Right lobe of liver (tissue), 6 donors: Measurements from ENCODE around the gene DYNLRB1. TPM values are rescaled to one million over a fixed set of nuclear protein-coding genes. Genes with fewer than 3 reads are reported as not detected.

Source experiments
- ATAC-seq, 4 donors: fragments of 200-7000 bp; cut with Tn5 transposase; one replicate each; pipeline ENCODE4 v1.9.1; 2020; ENCODE audit warnings: mild to moderate bottlenecking in 4 of 4, moderate library complexity in 4 of 4
- DNase-seq, 3 donors: peaks; one replicate each; pipeline ENCODE4 v3.0.0-alpha.2; 2020
- H3K27ac ChIP-seq, 3 donors: fragments of 200-600 bp; one replicate each; pipeline ENCODE4 v1.8.0; 2022
- H3K27me3 ChIP-seq, 2 donors: fragments of 200-600 bp; one replicate each; pipeline ENCODE4 v1.8.0; 2022
- H3K36me3 ChIP-seq, 4 donors: fragments of 200-600 bp; sonication (generic) in 1 of 4; one replicate each; pipeline versions ENCODE4 v1.5.1 to v1.8.0; 2017 to 2022; ENCODE audit warnings: control low read depth in 1 of 4
- H3K4me1 ChIP-seq, 4 donors: fragments of 200-600 bp; sonication (generic) in 1 of 4; one replicate each; pipeline versions ENCODE4 v1.5.1 to v1.8.0; 2017 to 2022; ENCODE audit warnings: control low read depth in 1 of 4
- H3K4me3 ChIP-seq, 3 donors: fragments of 200-600 bp; one replicate each; pipeline ENCODE4 v1.8.0; 2022
- H3K9me3 ChIP-seq, 4 donors: fragments of 200-600 bp; sonication (generic) in 1 of 4; one replicate each; pipeline versions ENCODE4 v1.5.1 to v1.8.0; 2017 to 2022; ENCODE audit warnings: control low read depth in 1 of 4
- POLR2A ChIP-seq: fragments of 450-650 bp; IDR thresholded peaks from one replicate; pipeline ENCODE4 v1.6.1; 2017; ENCODE audit warnings: antibody characterized with exemption, mild to moderate bottlenecking
- WGBS: methylation state at CpG from one replicate; pipeline ENCODE4 v1.1.6; 2018; ENCODE audit warnings: low coverage, low lambda C conversion rate; ENCODE audit not compliant: insufficient coverage; ENCODE audit errors: missing lambda C conversion rate; 5-methylcytosine and 5-hydroxymethylcytosine counted together
- intact Hi-C, 2 donors: fragments of 100-400 bp; cut with DNase I; formaldehyde crosslinking; loops; one replicate each; pipeline versions ENCODE4 v1.11.2 to v1.14.1; 2022
- long read RNA-seq: library from polyadenylated mRNA; unstranded; transcript quantifications from one replicate; pipeline ENCODE4 v2.0.0, GENCODE V29; 2019
- total RNA-seq, 6 experiments: library from RNA; depleted of rRNA in 2 of 6; stranded (reverse); fragments of >200 nt in 2 of 6; fragmentation: NEBNext Ultra II Directional in 3 of 6; extraction: Animal tissue kit (Norgen Biotek cat#: 25700) in 3 of 6; gene quantifications; one replicate each; pipeline versions ENCODE4 v1.1.0 to v1.2.4, GENCODE V29; 2016 to 2023
- TF ChIP-seq, protein P1 (sequence below), 4 donors: fragments of 200-600 bp in 3 of 4; fragments of 450-650 bp in 1 of 4; IDR thresholded peaks; one replicate each; pipeline versions ENCODE4 v1.5.1 to v1.8.0; 2016 to 2022; ENCODE audit warnings: antibody characterized with exemption in 4 of 4, mild to moderate bottlenecking in 2 of 4
- donor health status: DM: no; HTN: yes; CAD: no.
- donor health status: DM: no; HTN: no; CAD: no.
- donor health status: DM: no; HTN: no; CAD: no.
- donor health status: DM: no; HTN: yes; CAD: no.
- donor health status: DM: no; HTN: yes; CAD: no.

Gene DYNLRB1
- 10 to 100 TPM; 34.8 to 84.3 (median 42.7) TPM for total RNA-seq
- long read RNA-seq, transcript DYNLRB1-202 (4 exons, 675 nt), result major isoform, 18 of 19 reads
- long read RNA-seq, partial matches to known transcripts, result 0 of 19 reads
- long read RNA-seq, other reads (novel, unspliced or antisense), result 1 of 19 reads

DNA sequence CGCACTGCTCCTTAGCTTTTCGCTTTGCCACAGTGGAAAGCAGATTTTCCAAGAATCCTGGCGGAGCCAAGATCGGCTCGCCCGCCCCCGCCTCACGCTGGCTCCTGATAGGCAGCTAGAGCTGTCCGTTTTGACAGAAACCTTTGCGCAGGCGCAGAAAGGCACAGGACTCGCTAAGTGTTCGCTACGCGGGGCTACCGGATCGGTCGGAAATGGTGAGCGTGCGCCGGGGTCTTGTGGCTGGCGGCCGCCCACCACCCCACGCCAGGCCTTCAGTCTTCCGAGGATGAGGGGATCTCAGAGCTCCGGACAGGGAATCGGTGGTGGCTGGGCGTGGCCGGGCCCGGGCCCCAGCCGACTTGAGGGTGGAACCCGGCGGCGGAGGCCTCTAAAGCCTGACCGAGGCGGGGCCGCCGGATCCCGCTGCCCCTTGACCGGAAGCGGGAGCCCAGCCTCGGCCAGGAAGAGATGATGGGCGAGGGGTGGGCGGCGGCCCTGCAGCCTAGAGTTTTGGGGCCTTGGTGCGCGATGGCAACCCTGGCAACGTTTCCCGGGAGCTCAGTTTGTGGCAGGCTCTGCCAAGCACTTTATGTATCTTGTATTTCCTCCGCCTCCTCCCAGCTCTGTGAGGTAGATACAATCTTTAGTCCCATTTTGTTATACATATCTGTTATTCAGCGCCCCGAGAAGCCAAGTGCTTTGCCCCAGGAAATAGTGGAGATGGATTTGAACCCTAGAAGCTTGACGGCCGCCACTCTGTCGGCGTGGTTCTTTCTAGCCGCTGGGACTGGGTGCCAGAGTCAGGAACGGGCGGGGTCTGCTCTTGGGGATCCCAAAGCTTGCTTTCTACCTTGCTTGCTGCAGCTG lies at the start of gene DYNLRB1:
Gene DYNLRB1, plus strand, starts transcription at position 176 of the 867 bp plus-strand sequence. Its CDS starts 37 bp downstream, at position 213.
- peaks cover 0 to 43% (median 5%) of the 10 kb centered on the region in 4 donors for H3K4me1 ChIP-seq
- intact Hi-C loops, result no loop called here
- peaks cover 0 to 3% (median 1%) of the 10 kb centered on the region in 4 donors for H3K36me3 ChIP-seq
- peak within 1 kb of the TSS; percentile 84 to 96 (median 91) for H3K4me3 ChIP-seq
- 0% methylated on average over 6 of the region's 59 CpGs for WGBS
- TF ChIP-seq, protein P1, sequence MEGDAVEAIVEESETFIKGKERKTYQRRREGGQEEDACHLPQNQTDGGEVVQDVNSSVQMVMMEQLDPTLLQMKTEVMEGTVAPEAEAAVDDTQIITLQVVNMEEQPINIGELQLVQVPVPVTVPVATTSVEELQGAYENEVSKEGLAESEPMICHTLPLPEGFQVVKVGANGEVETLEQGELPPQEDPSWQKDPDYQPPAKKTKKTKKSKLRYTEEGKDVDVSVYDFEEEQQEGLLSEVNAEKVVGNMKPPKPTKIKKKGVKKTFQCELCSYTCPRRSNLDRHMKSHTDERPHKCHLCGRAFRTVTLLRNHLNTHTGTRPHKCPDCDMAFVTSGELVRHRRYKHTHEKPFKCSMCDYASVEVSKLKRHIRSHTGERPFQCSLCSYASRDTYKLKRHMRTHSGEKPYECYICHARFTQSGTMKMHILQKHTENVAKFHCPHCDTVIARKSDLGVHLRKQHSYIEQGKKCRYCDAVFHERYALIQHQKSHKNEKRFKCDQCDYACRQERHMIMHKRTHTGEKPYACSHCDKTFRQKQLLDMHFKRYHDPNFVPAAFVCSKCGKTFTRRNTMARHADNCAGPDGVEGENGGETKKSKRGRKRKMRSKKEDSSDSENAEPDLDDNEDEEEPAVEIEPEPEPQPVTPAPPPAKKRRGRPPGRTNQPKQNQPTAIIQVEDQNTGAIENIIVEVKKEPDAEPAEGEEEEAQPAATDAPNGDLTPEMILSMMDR (IDR thresholded peaks at IDR 0.05), result no peak
- peak; percentile 84 for TF ChIP-seq POLR2A
- H3K27ac ChIP-seq, result peak within 1 kb of the TSS; percentile 84 to 96 (median 86)
- H3K9me3 ChIP-seq, result no peaks in the 10 kb centered on the region
- no peaks in the 10 kb centered on the region for H3K27me3 ChIP-seq
- DNase-seq, result peak; percentile 97 to 98 (median 98)
- peak; percentile 89 to 94 (median 90) for ATAC-seq

DNA sequence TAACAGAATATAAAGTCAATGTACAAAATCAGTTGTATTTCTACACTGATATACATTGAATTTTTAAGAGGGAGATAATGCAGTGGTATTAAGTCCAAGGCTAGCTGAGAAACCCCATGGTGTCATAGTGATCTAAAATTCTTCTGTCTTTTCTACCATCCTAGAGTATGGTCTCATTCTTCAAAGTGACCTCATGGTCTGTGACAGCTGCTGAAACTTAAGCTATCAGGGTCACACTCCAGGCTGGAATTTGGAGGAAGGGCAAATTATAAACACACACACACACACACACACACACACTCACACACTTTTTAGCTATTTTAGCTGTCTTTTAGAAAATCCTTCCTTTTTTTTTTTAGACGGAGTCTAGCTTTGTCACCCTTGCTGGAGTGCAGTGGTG lies 47.3 kb upstream of the DYNLRB1 start:
- Histone ChIP-seq H3K27ac (no peak overlapping the region), H3K9me3 (no peaks in the 10 kb centered on the region), H3K27me3 (no peaks in the 10 kb centered on the region), H3K36me3 (peaks cover 0 to 51% (median 26%) of the 10 kb centered on the region in 4 donors), H3K4me3 (no peak overlapping the region), H3K4me1 (peaks cover 0 to 5% (median 0%) of the 10 kb centered on the region in 4 donors)
- no peak for DNase-seq
- TF ChIP-seq, protein P1 (IDR thresholded peaks at IDR 0.05), result no peak
- TF ChIP-seq POLR2A, result no peak
- WGBS, result 62% methylated on average over 1 of the region's 1 CpG
- intact Hi-C loops, result no loop called here
- no peak for ATAC-seq

DNA sequence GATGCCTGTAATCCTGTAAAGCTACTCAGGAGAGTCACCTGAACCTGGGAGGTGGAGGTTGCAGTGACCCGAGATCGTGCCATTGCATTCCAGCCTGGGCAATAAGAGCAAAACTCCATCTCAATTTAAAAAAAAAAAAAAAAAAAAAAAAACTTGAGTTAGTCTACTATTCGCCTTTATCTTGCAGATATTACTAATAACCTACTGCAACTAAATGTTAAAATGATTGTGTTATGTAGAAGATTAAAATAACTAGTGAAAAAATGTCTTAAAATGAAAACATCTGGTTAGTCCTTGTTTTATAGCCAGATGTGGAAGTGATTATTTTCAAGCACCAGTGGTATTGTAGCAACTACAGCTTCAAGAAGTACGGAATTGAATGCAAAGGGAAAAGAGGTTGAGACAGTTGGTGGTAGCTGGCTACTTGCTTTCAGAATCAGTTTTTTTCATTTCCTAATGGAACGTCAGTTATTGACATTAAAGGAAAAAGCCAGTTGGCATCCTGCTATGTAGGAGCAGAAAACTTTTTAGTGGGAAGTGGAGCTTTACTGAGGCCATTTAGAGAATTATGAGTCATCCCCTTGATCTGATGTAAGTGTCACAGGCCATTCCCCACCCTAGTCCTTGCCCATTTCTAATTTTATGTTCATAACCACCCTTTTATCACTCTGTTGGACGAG lies 43.8 kb upstream of the DYNLRB1 start:
- ATAC-seq, result peak in 1 of 4 donors; percentile 45

DNA sequence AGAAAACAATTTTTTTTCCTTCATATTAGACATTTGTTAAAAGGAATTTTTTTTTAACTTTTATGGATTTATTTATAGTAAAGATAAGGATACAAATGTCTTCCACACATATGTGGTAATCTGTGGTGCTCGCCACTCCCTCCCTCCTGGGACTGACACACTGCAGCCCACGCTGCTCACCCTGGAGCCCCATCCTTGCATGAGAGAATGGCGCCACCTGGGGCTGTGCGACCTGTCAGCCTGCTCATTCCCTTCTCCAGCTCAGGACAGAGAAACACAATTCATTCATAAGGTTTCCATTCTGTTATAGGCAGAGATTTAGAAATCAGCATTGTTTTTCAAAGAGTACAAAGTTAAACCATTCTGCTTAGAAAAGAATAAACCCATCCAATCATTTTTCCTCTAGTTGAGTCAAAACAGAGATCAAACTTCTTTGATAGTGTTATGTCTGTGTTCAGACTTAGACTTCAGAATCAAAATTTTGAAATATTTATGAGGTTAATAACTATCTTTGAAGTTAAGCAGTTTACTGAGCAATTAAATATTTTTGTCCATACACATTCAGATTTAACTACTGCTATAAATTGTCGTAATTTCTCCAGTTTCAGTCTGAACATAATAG lies 42.8 kb upstream of the DYNLRB1 start:
- intact Hi-C loops, result no loop called here
- 83% methylated on average over 4 of the region's 5 CpGs for WGBS
- ATAC-seq (peak; percentile 51 to 62 (median 58)), DNase-seq (peak in 2 of 3 donors; percentile 46 to 60)
- Histone ChIP-seq H3K36me3 (peaks cover 0 to 53% (median 24%) of the 10 kb centered on the region in 4 donors), H3K27me3 (no peaks in the 10 kb centered on the region), H3K4me1 (peaks cover 0 to 7% (median 5%) of the 10 kb centered on the region in 4 donors), H3K27ac (no peak overlapping the region), H3K9me3 (no peaks in the 10 kb centered on the region), H3K4me3 (no peak overlapping the region)
- TF ChIP-seq, protein P1 (IDR thresholded peaks at IDR 0.05), result peak; percentile 14 to 46 (median 26)
- TF ChIP-seq POLR2A, result no peak

More for the DNA sequence above, 43.8 kb upstream of the DYNLRB1 start:
- Histone ChIP-seq H3K27ac (no peak overlapping the region), H3K9me3 (no peaks in the 10 kb centered on the region), H3K4me3 (no peak overlapping the region), H3K4me1 (peaks cover 0 to 7% (median 5%) of the 10 kb centered on the region in 4 donors), H3K27me3 (no peaks in the 10 kb centered on the region), H3K36me3 (peaks cover 0 to 44% (median 19%) of the 10 kb centered on the region in 4 donors)
- DNase-seq, result no peak
- intact Hi-C loops, result no loop called here
- WGBS, result 75% methylated on average over 6 of the region's 6 CpGs
- no peak for TF ChIP-seq POLR2A
- TF ChIP-seq, protein P1 (IDR thresholded peaks at IDR 0.05), result no peak
